Subcutaneous abdominal adipose tissue (tissue), 5 donors: ENCODE data around the gene PIK3CB.
"Not testable (repeated sequence)": the region's sequence is repeated elsewhere in the genome, so short reads cannot be mapped to it uniquely, and the experiment has no call there.

Source experiments
- H3K27ac ChIP-seq: one replicate; pipeline ENCODE4 v1.7.0; 2013; ENCODE audit warnings: low read depth, mild to moderate bottlenecking, inconsistent platforms, low read length, moderate library complexity
- H3K27me3 ChIP-seq, 5 donors: one replicate each; pipeline ENCODE4 v1.7.0; 2013; ENCODE audit warnings: low read length in 5 of 5, inconsistent platforms in 1 of 5; ENCODE audit not compliant: control insufficient read depth in 5 of 5, insufficient read depth in 4 of 5
- H3K36me3 ChIP-seq, 5 donors: one replicate each; pipeline ENCODE4 v1.7.0; 2013; ENCODE audit warnings: low read length in 5 of 5; ENCODE audit not compliant: control insufficient read depth in 5 of 5, insufficient read depth in 5 of 5
- H3K4me1 ChIP-seq, 5 donors: one replicate each; pipeline ENCODE4 v1.7.0; 2013; ENCODE audit warnings: low read length in 5 of 5, mild to moderate bottlenecking in 3 of 5, moderate library complexity in 1 of 5; ENCODE audit not compliant: control insufficient read depth in 5 of 5, insufficient read depth in 5 of 5
- H3K4me3 ChIP-seq, 5 donors: one replicate each; pipeline ENCODE4 v1.7.0; 2013; ENCODE audit warnings: low read length in 5 of 5, low read depth in 1 of 5
- H3K9ac ChIP-seq, 5 donors: one replicate each; pipeline ENCODE4 v1.7.0; 2013; ENCODE audit warnings: low read length in 5 of 5, mild to moderate bottlenecking in 4 of 5, moderate library complexity in 3 of 5
- H3K9me3 ChIP-seq, 5 donors: one replicate each; pipeline ENCODE4 v1.7.0; 2013; ENCODE audit warnings: low read length in 5 of 5; ENCODE audit not compliant: control insufficient read depth in 5 of 5
- donor health status: healthy.
- donor health status: healthy.
- donor health status: healthy.
- donor health status: healthy.
- donor health status: healthy.

Gene PIK3CB

DNA sequence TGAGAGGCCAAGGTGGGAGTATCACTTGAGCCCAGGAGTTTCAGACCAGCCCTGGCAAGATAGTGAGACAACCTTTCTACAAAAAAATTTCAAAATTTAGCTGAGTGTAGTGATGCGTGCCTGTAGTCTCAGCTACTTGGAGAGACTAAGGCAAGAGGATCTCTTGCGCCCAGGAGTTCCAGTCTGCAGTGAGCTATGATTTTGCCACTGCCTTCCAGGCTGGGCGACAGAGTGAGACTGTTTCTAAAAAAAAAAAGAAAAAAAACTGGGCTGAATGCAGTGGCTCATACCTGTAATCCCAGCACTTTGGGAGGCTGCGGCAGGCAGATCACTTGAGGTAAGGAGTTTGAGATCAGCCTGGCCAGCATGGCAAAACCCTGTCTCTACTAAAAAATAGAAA lies 14.0 kb upstream of the PIK3CB start:
- Histone ChIP-seq H3K9me3 (no peaks in the 10 kb centered on the region), H3K9ac (no peak overlapping the region), H3K4me1 (peaks cover 0 to 33% (median 27%) of the 10 kb centered on the region in 5 donors), H3K27ac (no peak overlapping the region), H3K36me3 (no peaks in the 10 kb centered on the region), H3K4me3 (no peak overlapping the region), H3K27me3 (no peaks in the 10 kb centered on the region)

DNA sequence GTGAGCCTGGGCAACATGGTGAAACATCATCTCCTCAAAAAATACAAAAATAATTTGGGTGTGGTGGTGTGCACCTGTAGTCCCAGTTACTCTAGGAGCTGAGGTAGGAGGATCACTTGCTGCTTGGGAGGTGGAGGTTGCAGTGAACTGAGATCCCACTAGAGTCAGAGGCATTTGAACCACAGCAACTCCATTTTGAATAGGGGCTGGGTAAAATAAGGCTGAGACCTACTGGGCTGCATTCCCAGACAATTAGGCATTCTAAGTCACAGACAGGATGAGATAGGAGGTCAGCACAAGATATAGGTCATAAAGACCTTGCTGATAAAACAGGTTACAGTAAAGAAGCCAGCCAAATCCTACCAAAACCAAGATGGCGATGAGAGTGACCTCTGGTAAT lies 12.1 kb upstream of the PIK3CB start:
- H3K27ac ChIP-seq, H3K9ac ChIP-seq, H3K9me3 ChIP-seq, H3K4me3 ChIP-seq, H3K36me3 ChIP-seq, H3K27me3 ChIP-seq: not testable (repeated sequence)
- peaks cover 0 to 33% (median 27%) of the 10 kb centered on the region in 5 donors for H3K4me1 ChIP-seq

DNA sequence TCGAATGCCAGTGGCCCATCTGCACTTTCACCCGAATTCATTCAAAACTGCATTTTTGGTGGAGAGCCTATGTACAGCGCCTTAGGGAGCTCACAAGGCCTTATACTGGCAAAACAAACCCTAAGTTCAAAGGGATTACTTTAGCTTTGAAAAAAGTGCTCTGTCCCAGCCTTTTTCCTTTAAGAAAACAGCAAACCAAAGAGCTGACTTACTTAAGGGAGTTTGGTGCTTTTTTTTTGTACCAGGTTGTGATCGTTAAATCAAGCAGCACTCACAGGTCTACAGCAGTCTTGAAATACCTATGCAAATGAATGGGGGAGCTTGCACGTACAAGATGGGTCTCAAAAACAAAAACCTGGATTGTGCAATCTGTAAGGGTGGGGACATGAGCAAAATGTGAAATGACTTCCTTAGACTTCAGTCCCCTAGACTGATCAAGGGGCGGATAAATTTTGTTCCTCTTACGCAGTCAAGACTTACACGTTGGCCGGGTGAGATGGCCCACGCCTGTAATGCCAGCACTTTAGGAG lies 11.6 kb upstream of the PIK3CB start:
- Histone ChIP-seq H3K9me3 (no peaks in the 10 kb centered on the region), H3K36me3 (no peaks in the 10 kb centered on the region), H3K27me3 (no peaks in the 10 kb centered on the region), H3K9ac (no peak overlapping the region), H3K4me3 (no peak overlapping the region), H3K27ac (no peak overlapping the region), H3K4me1 (peaks cover 0 to 33% (median 27%) of the 10 kb centered on the region in 5 donors)

DNA sequence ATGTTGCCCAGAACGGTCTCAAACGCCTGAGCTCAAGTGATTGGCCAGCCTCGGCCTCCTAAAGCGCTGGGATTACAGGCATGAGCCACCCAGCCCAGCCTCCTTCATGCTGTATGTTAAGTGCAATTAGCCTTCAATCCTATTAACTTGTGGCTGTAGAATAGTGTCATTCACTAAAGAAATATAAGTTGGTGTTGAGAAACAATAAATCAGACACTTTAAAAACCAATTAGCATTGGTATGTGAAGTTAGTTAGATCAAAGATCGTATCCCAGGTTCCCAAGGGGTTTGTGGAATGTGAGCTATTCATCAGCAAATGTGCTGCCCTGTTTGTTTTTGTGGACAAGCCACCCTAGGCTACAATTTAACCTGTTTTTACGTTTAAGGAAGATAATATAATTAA lies 11.0 kb upstream of the PIK3CB start:
- Histone ChIP-seq H3K4me1 (peaks cover 0 to 33% (median 27%) of the 10 kb centered on the region in 5 donors), H3K4me3 (peak overlapping the region in 1 of 5 donors; percentile 4), H3K36me3 (no peaks in the 10 kb centered on the region), H3K27me3 (no peaks in the 10 kb centered on the region), H3K9ac (no peak overlapping the region), H3K9me3 (no peaks in the 10 kb centered on the region), H3K27ac (peak overlapping the region; percentile 62)

DNA sequence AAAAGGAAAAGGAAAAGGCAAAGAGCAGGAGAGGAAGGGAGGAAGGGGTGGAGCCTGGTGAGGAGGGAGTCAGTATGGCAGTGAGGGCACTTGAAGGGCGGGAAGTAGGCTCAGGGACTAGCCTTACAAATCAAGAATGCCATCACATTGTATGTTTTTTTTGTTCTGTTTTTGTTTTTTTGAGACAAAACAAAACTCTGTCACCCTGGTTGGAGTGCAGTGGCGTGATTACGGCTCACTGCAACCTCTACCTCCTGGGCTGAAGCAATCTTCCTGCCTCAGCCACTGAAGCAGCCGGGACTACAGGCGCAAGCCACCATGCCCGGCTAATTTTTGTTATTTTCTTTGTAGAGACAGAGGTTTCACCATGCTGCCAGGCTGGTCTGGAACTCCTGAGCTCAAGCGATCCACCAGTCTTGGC lies 10.5 kb upstream of the PIK3CB start:
- peak overlapping the region; percentile 62 for H3K27ac ChIP-seq

DNA sequence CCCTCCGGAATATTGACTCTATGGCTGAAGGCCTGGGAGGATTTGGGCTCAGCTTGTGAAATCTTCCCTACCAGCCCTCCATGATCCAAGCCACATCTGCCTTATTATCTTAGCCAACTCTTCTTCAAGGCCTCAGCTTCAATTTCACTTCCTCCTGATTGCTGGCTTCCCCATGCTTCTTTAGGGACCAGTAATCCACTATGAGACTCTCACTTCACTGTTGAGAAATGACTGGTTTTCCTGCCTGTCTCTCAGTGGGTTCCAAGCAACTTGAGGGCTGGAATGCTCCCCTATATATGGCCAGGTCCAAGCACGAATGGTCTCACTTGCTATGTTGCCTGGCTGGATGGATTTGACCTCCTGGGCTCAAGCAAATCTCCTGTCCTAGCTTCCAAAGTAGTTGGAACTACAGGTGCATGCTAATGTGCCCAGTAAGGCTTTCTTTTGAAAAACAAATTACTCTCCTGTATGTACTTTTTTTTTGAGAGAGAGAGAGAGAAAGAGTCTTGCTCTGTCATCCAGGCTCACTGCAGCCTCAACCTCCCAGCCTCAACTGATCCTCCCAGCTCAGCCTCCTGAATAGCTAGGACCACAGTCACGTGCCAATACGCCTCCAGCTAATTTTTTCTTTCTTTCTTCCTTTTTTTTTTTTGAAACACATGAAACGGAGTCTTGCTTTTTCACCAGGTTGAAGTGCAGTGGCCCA lies 7.9 kb upstream of the PIK3CB start:
- H3K4me3 ChIP-seq = no peak overlapping the region
- no peaks in the 10 kb centered on the region for H3K27me3 ChIP-seq
- no peak overlapping the region for H3K9ac ChIP-seq
- no peaks in the 10 kb centered on the region for H3K9me3 ChIP-seq
- H3K27ac ChIP-seq = no peak overlapping the region
- H3K4me1 ChIP-seq = peaks cover 0 to 23% (median 21%) of the 10 kb centered on the region in 5 donors
- H3K36me3 ChIP-seq = no peaks in the 10 kb centered on the region

More for the DNA sequence above, 10.5 kb upstream of the PIK3CB start:
- Histone ChIP-seq H3K27me3 (no peaks in the 10 kb centered on the region), H3K9ac (no peak overlapping the region), H3K4me3 (no peak overlapping the region), H3K9me3 (no peaks in the 10 kb centered on the region), H3K36me3 (no peaks in the 10 kb centered on the region), H3K4me1 (peaks cover 0 to 32% (median 27%) of the 10 kb centered on the region in 5 donors)

DNA sequence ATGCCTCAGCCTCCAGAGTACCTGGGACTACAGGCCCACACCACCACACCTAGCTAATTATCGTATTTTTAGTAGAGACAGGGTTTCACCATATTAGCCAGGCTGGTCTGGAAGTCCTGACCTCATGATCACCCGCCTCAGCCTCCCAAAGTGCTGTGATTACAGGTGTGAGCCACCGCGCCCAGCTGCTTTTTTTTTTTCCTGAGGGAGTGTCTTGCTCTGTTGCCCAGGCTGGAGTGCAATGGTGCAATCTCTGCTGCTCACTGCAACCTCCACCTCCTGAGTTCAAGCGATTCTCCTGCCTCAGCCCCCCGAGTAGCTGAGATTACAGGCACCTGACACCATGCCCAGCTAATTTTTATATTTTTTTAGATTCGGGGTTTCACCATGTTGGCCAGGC lies 3.7 kb upstream of the PIK3CB start:
- not testable (repeated sequence) for H3K27me3 ChIP-seq, H3K4me3 ChIP-seq, H3K36me3 ChIP-seq, H3K27ac ChIP-seq, H3K9me3 ChIP-seq, H3K9ac ChIP-seq
- peaks cover 0 to 21% (median 19%) of the 10 kb centered on the region in 5 donors for H3K4me1 ChIP-seq

DNA sequence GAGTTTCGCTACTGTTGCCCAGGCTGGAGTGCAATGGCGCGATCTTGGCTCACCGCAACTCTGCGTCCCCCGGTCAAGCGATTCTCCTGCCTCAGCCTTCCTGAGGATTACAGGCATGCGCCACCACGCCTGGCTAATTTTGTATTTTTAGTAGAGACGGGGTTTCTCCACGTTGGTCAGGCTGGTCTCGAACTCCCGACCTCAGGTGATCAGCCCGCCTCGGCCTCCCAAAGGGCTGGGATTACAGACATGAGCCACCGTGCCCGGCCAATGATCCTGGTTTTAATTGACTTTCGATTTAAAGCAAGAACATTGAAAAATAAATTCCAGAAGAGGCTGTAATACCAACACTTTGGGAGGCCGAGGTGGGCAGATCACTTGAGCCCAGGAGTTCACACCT lies 1.1 kb upstream of the PIK3CB start:
- Histone ChIP-seq H3K4me1 (peaks cover 0 to 22% (median 19%) of the 10 kb centered on the region in 5 donors), H3K27ac (peak overlapping the region; percentile 96)
- not testable (repeated sequence) for H3K27me3 ChIP-seq, H3K4me3 ChIP-seq, H3K9ac ChIP-seq, H3K9me3 ChIP-seq, H3K36me3 ChIP-seq

DNA sequence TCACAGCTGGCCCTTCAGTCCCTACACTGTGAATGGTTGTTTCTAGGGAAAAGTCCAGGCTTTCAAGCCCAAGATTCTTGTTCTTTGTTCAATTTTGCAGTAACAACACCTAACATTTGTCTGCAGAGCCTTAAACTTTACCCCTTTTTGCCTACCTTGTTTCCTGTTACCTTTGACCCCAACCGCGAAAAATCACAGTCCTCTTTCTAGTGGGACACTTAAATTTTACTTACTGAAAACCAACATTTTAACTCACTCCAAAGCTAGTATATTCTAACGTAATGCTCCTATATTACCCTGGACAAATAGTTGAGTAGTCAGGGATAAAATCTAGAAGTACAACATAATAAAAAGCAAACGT lies 649 bp upstream of the PIK3CB start:
- H3K4me3 ChIP-seq = peak overlapping the region; percentile 86 to 94 (median 90)
- peak overlapping the region; percentile 74 to 94 (median 86) for H3K9ac ChIP-seq
- peaks cover 0 to 22% (median 19%) of the 10 kb centered on the region in 5 donors for H3K4me1 ChIP-seq
- H3K27me3 ChIP-seq = no peaks in the 10 kb centered on the region
- H3K36me3 ChIP-seq = no peaks in the 10 kb centered on the region
- peak overlapping the region; percentile 96 for H3K27ac ChIP-seq
- H3K9me3 ChIP-seq = no peaks in the 10 kb centered on the region

DNA sequence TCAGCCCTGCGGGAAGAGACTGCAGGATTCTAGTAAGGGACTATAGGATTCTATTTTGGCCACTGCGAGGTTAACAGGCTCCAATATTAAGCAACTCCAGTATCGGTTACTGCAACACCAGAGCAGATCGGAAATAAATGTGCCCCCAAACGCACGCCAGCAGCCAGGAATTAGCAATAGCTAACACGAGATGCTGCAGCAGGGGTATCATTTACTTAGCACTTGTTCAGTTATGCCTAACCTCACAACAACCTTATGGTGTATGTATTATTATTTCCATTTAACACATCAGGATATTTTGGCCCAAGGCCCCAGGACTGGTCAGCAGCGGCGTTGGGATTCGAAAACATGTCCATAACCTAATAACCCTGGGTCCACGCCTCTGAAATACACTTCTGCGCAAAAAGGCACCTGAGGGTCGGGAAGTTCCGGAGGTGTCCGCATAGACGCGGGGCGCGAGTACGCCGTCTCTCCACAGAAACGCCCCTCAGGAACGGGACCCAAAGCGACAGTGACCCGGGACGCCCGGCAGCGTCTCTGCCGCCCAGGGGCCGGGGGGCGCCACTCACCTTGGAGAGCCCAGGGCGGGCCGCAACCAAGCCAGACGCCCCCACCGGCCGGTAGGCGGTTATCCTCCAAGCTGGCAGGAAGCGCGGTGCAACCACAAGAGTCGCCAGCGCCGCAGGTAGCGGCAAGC lies 681 bp downstream of the PIK3CB start:
- Histone ChIP-seq H3K36me3 (no peaks in the 10 kb centered on the region), H3K9me3 (no peaks in the 10 kb centered on the region), H3K9ac (peak overlapping the region; percentile 69 to 92 (median 76)), H3K4me3 (peak overlapping the region; percentile 86 to 94 (median 91)), H3K4me1 (peaks cover 0 to 22% (median 19%) of the 10 kb centered on the region in 5 donors), H3K27ac (peak overlapping the region; percentile 85), H3K27me3 (no peaks in the 10 kb centered on the region)
